ENCODE results near the gene MAML2.

Gene MAML2

DNA sequence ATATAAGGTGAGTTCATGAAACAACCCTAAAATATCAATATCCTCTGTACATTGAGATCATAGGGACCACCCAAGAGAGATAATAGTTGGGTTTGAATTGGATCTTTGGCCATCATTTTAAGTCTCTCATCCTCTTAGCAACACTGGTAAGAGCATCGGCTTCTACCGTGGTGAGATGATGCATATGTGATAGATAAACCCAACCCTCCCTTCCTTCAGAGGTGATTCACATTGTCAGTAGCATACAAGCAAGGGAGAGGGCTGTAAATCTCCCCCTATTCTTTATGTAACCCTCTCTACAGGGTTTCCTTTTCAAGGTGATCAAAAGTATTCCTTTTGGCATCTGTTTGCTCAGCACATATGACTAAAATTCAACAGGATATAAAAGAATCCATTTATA, 316.7 kb downstream of the MAML2 start:
- FAIRE-seq, result no peak

GRCh38 chr11:96024666-96025065, 318.3 kb downstream of the MAML2 start:
- no peak for FAIRE-seq

GRCh38 chr11:96023275-96023674, 319.7 kb downstream of the MAML2 start:
- no peak for FAIRE-seq

- FAIRE-seq, result no peak
Observed at GRCh38 chr11:96021901-96022650, 320.9 kb downstream of the MAML2 start.

DNA sequence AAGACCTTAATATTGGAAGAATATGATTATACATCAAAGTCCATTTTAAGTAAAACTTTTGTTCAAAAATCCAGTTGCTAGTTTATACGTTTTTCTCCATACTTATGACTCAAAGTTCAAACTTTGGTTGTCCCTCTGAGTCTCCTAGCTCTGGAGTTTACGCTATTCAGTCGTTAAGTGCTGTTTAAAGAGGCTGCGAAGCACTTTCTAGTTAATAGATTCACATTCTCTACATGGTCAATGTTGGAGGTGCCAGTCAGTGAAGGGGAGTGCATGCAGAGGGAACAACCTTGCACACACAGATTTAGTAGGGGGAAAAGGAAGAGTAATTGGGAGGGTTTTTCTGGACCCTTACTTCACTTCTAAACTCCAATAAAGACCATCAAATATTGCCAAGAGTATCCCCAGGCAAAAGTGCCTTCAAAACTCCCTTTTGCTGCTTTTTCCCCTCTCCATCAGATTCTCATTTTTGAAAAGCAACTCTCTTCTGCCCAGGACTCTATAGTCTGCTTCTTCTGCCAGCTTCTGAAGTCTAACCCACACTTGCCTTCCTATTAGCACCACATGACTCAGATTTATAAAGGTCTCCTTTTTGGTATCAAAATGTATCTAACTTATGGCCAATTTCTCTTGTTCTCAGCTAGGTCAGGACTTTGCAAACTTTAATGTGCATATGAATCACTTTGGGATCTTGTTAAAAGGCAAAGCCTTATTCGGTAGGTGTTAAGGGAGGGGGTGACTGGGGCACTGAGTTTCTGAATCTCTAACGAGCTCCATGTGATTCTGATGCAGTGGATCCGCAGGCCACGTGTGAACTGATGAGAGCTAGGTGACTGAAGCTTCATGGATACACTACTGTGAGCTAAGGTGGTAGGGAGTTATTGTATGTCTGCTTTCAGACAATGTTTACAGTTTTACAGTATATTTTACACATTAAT, 322.9 kb downstream of the MAML2 start:
- no peak for FAIRE-seq

- no peak for FAIRE-seq
Observed at GRCh38 chr11:96019281-96019680, 323.7 kb downstream of the MAML2 start.

DNA sequence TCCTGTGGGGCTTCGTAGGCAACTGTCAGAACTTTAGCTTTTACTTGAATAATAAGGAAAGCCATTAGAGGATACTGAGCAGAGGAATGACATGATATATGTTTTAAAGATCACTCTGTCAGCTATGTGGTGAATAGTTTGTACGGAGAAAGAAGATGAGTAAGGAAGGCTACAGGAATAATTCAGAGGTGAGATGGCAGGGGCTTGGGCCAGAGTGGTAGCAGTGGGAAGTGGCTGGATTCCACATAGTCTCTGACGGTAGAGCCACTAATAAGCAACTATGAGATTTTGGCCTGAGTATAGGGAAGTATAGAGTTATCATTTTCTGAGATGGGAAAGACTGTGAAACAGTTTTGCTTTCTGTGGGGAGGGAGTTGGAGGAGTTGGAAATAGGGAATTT, 325.1 kb downstream of the MAML2 start:
- no peak for FAIRE-seq

- FAIRE-seq, result no peak
Observed at GRCh38 chr11:96016978-96017502, 326.0 kb downstream of the MAML2 start.

DNA sequence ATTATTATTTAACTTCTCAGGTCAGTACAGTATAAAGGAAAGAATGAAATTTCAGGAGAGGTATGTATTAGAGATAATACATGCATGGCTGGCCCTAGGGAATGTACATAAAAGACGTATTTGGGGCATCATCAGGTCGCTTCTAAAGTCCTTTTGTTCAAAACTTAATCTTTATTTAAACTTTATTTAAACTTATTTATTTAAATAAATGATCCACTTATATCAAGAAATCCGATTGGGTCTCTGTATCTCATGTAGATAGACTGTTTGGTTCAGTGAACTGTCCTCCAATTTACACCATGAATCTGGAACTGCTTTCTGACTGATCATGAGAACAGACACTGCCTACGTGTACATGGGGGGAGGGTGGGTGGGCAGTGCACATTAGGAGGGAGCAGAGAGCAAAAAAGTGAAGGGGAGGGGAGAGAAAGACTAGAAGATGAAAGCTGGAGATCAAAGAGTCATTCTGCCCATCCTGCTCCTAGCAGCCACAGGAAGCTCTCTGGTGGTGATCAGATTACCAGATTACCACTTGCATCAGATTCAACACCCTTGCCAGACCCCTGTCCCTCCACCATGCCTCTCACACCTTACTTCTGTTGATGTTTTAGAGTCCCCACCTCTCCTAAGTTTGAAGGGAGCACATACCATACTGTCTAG, 327.0 kb downstream of the MAML2 start:
- FAIRE-seq, result no peak

DNA sequence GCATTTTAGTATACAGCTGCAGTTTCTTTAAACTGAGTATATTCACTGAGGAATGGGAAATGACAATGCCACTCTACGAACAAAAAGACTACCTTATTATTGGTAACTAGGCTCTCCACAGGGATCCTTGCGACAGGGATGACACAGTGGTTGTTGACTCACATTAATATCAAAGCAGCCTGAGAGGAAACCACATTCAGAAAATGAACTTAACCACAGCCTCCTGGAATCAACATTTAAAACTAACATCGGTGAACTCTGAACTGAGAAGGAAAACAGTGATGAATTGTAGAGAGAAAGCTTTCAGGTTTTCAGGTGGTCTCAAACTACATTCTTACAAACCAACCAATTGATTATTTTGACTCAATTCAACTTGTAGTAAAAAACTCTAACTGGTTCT, 328.8 kb downstream of the MAML2 start:
- FAIRE-seq, result no peak

- FAIRE-seq, result no peak
Observed at GRCh38 chr11:96013461-96014213, 329.4 kb downstream of the MAML2 start.

DNA sequence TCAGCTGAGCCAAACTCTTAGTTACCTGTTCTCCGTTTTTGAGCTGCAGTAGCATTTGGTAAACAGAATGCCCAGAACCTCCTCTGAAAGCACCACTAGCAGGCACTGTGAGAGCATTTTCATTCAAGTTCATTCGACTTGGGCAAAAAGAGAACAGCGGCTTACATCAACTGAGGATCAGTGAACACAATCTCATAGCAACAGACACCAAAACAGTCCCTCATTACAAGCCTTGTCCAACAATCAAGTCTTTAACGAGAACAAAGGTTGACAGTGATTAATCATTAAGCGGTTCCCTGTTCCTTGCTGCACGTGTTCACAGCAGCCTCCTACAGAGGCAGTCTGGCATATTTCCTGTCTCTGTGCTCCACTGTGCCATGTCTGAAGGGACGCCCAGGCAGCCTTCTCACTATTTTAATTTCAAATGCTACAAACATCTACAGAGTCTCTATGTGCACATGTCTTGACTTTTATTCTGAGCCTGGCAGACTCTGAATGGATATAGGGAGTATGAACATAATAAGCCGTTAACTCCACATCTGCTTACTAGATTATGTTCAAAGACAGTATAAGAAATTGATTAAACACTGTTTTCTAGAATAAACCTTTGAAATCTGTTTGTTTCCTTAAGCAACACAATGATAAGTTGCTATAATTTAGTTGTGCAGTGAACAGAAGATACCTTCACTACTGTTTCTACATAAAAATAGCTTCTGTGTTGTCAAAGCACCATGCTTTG, 330.7 kb downstream of the MAML2 start:
- FAIRE-seq, result no peak

GRCh38 chr11:96010683-96011082, 332.3 kb downstream of the MAML2 start:
- FAIRE-seq, result no peak

- no peak for FAIRE-seq
Observed at GRCh38 chr11:96008161-96008720, 334.8 kb downstream of the MAML2 start.

DNA sequence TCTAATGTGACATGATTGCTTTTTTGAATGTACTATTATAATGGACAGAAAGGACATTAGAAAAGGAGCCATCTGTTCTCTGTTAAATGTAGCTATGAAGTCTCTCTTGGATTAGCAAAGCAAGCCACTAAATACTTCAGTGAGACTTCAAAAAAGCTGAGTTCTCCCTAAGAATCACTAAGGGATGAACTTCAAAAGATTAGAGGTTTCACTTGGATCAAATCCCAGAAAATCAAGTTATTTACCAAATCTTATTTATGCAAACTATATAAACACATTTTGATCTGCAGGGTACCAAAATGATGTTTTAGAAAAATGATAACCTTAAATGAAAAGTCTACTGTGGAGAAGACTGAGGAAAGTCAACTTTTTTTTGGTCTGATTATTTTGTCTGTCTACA, 337.0 kb downstream of the MAML2 start:
- FAIRE-seq, result no peak

GRCh38 chr11:96004862-96005261, 338.1 kb downstream of the MAML2 start:
- no peak for FAIRE-seq

DNA sequence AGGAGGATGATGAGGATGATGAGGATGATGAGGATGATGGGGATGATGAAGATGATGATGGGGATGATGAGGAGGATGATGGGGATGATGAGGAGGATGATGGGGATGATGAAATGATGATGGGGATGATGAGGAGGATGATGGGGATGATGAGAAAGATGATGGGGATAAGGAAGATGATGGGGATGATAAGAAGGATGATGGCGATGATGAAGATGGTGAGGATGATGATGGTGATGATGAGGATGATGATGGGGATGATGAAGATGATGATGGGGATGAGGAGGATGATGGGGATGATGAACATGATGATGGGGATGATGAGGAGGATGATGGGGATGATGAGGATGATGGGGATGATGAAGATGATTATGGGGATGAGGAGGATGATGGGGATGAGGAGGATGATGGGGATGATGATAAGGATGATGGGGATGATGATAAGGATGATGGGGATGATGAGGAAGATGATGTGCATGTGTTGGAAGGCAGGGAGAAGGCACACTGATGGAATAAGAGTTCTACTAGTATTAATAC, 340.2 kb downstream of the MAML2 start:
- FAIRE-seq, result no peak

DNA sequence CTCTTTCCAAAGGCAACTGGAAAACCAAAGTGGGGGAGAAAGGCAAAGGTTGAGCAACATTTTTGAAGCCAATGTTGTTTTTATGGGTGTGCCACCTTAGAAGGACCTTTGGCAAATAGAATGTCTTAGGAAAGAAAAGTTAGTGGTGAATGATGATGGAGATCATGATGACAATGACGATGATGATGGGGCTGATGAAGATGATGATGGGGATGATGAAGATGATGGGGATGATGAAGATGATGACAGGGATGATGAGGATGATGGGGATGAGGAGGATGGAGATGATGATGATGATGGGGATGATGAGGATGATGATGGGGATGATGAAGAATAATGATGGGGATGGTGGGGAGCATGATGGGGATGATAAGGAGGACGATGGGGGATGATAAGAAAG, 340.7 kb downstream of the MAML2 start:
- no peak for FAIRE-seq

DNA sequence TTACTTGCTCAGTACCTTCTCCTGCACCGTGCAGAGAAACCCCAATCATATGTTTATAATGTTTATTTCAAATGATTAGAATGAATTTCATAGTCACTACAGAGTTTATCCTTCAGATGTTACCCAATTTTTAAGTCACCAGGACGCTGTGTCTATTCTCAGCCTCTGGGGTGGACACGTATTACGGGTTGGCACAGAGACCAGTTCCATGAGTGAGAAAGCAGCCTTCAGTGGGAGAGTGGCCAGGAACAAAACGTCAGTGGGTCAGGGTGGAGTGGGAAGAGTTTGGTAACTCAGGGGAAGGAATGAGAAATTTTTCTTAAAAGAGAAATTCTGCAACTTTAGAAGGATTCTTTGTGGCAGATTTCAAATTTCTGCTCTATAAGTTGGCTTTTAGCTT, 342.0 kb downstream of the MAML2 start:
- FAIRE-seq, result no peak

DNA sequence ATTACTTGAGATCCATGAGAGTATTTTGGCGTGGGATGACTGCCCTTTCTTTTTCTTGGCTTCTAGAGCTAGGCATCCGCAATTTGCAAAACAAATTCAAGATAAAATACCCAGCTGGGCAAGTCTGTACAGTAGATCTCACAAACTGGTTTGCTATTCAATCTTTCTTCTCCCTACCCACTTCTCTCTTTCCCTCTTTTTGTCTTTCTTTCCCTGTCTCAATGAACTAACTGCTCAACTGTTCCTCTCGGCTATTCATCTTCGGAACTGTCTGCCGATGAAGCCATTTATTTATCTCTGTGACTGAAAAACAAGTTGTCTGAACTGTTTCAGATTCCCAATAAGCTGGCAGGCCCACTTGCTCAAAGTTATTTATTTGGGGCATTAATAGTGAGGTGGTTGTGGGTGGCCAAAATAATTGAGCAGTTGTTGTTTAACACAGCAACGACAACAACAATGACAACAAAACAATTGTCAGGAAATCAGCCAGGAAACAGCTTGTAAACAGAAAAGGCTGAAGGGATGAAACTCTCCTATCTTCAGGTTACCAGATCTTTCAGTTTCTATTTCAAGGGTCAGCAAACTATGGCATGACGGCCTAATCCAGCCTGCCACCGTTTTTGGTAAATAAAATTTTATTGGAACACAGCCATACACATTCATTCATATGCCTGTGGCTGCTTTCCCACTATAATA, 343.1 kb downstream of the MAML2 start:
- FAIRE-seq, result no peak

Measured in TTC549 (cell line).